ENCODE measurements around the gene CCDC149. TPM values are rescaled to one million over a fixed set of nuclear protein-coding genes. Genes with fewer than 3 reads are reported as not detected.

The CCDC149 gene
- total RNA-seq, 1 experiment from 2014 or later = 3.6 TPM

DNA sequence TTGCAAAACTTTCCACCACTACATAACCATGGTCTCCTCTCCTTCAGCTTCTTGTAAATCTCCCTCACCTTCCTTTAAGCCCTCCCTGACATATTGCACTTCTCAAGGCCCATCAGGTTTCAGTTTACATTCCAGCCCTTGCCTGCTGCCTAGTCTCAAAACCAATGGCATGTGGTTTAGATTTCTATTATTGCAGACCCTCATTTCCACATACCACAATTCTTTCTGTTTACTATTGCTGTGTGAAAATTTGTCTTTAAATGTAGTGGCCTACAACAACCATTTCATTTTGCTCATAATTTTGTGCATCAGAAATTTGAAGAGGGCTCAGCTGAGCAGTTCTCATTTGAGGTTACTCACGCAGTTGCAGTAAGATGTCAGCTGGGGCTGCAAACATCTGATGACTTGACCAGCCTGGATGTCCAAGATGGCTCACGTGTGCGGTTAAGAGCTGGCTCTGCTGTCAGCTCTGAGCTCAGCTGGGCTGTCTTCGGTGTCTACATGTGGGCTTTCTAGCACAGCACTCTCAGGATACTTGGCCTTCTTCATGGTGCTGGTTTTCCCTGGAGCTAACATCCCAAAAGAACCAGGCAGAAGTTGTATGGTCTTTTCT, 147.4 kb downstream of the CCDC149 start:
- ATAC-seq = no peak
- no peak for DNase-seq (ENCODE audit: low read depth, low spot score)
- no peaks in the 10 kb centered on the region for H3K9me3 ChIP-seq (ENCODE audit: control insufficient read depth, insufficient read depth, low read depth, low read length)

GRCh38 chr4:24764345-24764744, 148.5 kb downstream of the CCDC149 start:
- H3K36me3 ChIP-seq (ENCODE audit: control insufficient read depth, insufficient read depth, low read length) = no peaks in the 10 kb centered on the region
- no peak for TF ChIP-seq POLR2AphosphoS5 (IDR thresholded peaks at IDR 0.05; ENCODE audit: low read depth, low read length)
- TF ChIP-seq SIN3A (IDR thresholded peaks at IDR 0.05; ENCODE audit: borderline replicate concordance, insufficient read depth, low read depth, low read length) = no peak
- TF ChIP-seq TCF7L2 (IDR thresholded peaks at IDR 0.05; ENCODE audit: low read depth, low read length) = no peak
- TF ChIP-seq CTCF (IDR thresholded peaks at IDR 0.05) = no peak
- TF ChIP-seq REST (IDR thresholded peaks at IDR 0.05; ENCODE audit: insufficient read depth in 1 of 2, low read depth in 2 of 2, low read length in 1 of 2) = no peak
- no peaks in the 10 kb centered on the region for H3K9me3 ChIP-seq (ENCODE audit: control insufficient read depth, insufficient read depth, low read depth, low read length)
- POLR2A ChIA-PET = no interaction called here
- ATAC-seq (no peak), DNase-seq (ENCODE audit: low read depth, low spot score) (no peak)
- in situ Hi-C loops (cut with HindIII; ENCODE audit: low pct_unique_long_range_greater_than_20kb, low sequenced_read_pairs) = no loop called here
- CTCF ChIA-PET = no interaction called here
- intact Hi-C loops (cut with micrococcal nuclease; ENCODE audit: unreplicated experiment) = no loop called here
- no TSS peak for BruUV-seq (replicated peaks)
- no peak overlapping the region for H3K4me3 ChIP-seq (ENCODE audit: low read depth in 2 of 2, low read length in 2 of 2)
- no peak overlapping the region for H3K27ac ChIP-seq (ENCODE audit: low read length)
- H3K4me1 ChIP-seq (ENCODE audit: control insufficient read depth, insufficient read depth, low read length) = no peaks in the 10 kb centered on the region
- H3K27me3 ChIP-seq (ENCODE audit: control insufficient read depth, insufficient read depth, low read length) = no peaks in the 10 kb centered on the region

More for the DNA sequence above, 147.4 kb downstream of the CCDC149 start:
- H3K36me3 ChIP-seq (ENCODE audit: control insufficient read depth, insufficient read depth, low read length) = no peaks in the 10 kb centered on the region
- no peaks in the 10 kb centered on the region for H3K4me1 ChIP-seq (ENCODE audit: control insufficient read depth, insufficient read depth, low read length)
- no peak overlapping the region for H3K4me3 ChIP-seq (ENCODE audit: low read depth in 2 of 2, low read length in 2 of 2)
- CTCF ChIA-PET = no interaction called here
- POLR2A ChIA-PET = no interaction called here
- in situ Hi-C loops (cut with HindIII; ENCODE audit: low pct_unique_long_range_greater_than_20kb, low sequenced_read_pairs) = no loop called here
- H3K27ac ChIP-seq (ENCODE audit: low read length) = no peak overlapping the region
- no peak for TF ChIP-seq SIN3A (IDR thresholded peaks at IDR 0.05; ENCODE audit: borderline replicate concordance, insufficient read depth, low read depth, low read length)
- no peak for TF ChIP-seq POLR2AphosphoS5 (IDR thresholded peaks at IDR 0.05; ENCODE audit: low read depth, low read length)
- no peak for TF ChIP-seq TCF7L2 (IDR thresholded peaks at IDR 0.05; ENCODE audit: low read depth, low read length)
- no peak for TF ChIP-seq CTCF (IDR thresholded peaks at IDR 0.05)
- no peak for TF ChIP-seq REST (IDR thresholded peaks at IDR 0.05; ENCODE audit: insufficient read depth in 1 of 2, low read depth in 2 of 2, low read length in 1 of 2)
- H3K27me3 ChIP-seq (ENCODE audit: control insufficient read depth, insufficient read depth, low read length) = no peaks in the 10 kb centered on the region
- BruUV-seq (replicated peaks) = no TSS peak
- intact Hi-C loops (cut with micrococcal nuclease; ENCODE audit: unreplicated experiment) = no loop called here

All from Panc1 (cell line).